ENCODE measurements around the gene RRP1B. TPM values are rescaled to one million over a fixed set of nuclear protein-coding genes. Genes with fewer than 3 reads are reported as not detected.

RRP1B gene
- total and polyA plus RNA-seq, 2 experiments from 2014 or later, result 18.6 to 19.2 TPM

DNA sequence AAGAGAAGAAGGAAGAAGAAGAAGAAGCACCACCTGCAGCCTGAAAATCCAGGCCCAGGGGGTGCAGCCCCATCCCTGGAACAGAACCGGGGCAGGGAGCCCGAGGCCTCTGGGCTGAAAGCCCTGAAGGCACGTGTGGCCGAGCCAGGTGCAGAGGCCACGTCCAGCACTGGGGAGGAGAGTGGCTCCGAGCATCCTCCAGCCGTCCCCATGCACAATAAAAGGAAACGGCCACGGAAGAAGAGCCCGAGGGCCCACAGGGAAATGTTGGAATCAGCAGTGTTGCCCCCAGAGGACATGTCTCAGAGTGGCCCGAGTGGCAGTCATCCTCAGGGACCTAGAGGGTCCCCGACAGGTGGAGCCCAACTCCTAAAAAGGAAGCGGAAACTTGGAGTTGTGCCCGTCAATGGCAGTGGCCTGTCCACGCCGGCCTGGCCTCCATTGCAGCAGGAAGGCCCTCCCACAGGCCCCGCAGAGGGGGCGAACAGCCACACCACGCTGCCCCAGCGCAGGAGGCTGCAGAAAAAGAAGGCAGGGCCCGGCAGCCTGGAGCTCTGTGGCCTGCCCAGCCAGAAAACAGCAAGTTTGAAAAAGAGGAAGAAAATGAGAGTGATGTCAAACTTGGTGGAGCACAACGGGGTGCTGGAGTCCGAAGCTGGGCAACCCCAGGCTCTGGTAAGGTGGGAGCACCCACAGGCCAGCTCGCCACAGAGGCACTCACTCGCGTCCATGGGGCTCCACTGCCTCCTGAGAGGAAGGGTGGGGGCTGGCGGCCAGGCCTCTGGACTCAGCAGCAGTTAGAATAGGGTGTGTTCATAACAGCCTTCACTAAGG lies 28.4 kb downstream of the RRP1B start:
- Histone ChIP-seq H4K20me1 (ENCODE audit: insufficient read depth, poor library complexity, severe bottlenecking) (no peaks in the 10 kb centered on the region), H3K27ac (no peak overlapping the region), H3K79me2 (no peaks in the 10 kb centered on the region), H3K4me2 (no peak overlapping the region), H3K9me3 (ENCODE audit: low read depth) (no peaks in the 10 kb centered on the region), H3K36me3 (replicated peaks; ENCODE audit: insufficient read depth, low read depth) (no peaks in the 10 kb centered on the region), H2AFZ (no peak overlapping the region), H3K4me3 (no peak overlapping the region), H3K27me3 (no peaks in the 10 kb centered on the region), H3K9me2 (replicated peaks; ENCODE audit: insufficient read depth) (no peaks in the 10 kb centered on the region), H3K4me1 (ENCODE audit: insufficient read depth) (no peaks in the 10 kb centered on the region)
- DNase-seq (ENCODE audit: low spot score), result no peak
- WGBS (ENCODE audit: low lambda C conversion rate, missing lambda C conversion rate), result 93% methylated on average over 26 of the region's 27 CpGs
- no peak for TF ChIP-seq CTCF (IDR thresholded peaks at IDR 0.05; ENCODE audit: poor library complexity)
- no peak for TF ChIP-seq EZH2 (IDR thresholded peaks at IDR 0.05; ENCODE audit: borderline replicate concordance)
- no peak for TF ChIP-seq EZH2phosphoT487 (IDR thresholded peaks at IDR 0.05; ENCODE audit: low read depth, severe bottlenecking, unreplicated experiment)

DNA sequence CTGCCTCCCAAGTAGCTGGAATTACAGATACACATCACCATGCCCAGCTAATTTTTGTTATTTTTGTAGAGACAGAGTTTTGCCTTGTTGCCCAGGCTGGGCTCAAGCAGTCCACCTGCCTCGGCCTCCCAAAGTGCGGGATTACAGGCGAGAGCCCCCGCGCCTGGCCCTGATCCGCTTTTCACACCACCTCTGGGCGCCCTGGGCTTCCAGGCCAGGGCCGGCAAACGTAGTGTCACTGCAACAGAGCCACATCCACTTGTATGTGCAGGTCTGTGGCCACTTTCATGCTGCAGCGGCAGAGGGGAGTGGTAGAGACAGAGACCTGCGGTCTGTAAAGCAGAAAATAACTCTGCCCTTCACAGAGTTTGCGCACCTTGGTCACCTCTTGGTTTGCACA lies 29.5 kb downstream of the RRP1B start:
- DNase-seq (ENCODE audit: low spot score), result no peak
- H3K4me3 ChIP-seq, result no peak overlapping the region
- no peaks in the 10 kb centered on the region for H3K4me1 ChIP-seq (ENCODE audit: insufficient read depth)
- H3K27me3 ChIP-seq, result no peaks in the 10 kb centered on the region
- H3K36me3 ChIP-seq (replicated peaks; ENCODE audit: insufficient read depth, low read depth), result no peaks in the 10 kb centered on the region
- WGBS (ENCODE audit: low lambda C conversion rate, missing lambda C conversion rate), result 97% methylated on average over 12 of the region's 12 CpGs
- no peak for TF ChIP-seq CTCF (IDR thresholded peaks at IDR 0.05; ENCODE audit: poor library complexity)
- TF ChIP-seq EZH2phosphoT487 (IDR thresholded peaks at IDR 0.05; ENCODE audit: low read depth, severe bottlenecking, unreplicated experiment), result no peak
- no peak for TF ChIP-seq EZH2 (IDR thresholded peaks at IDR 0.05; ENCODE audit: borderline replicate concordance)
- H3K9me2 ChIP-seq (replicated peaks; ENCODE audit: insufficient read depth), result no peaks in the 10 kb centered on the region
- H3K27ac ChIP-seq, result no peak overlapping the region
- H4K20me1 ChIP-seq (ENCODE audit: insufficient read depth, poor library complexity, severe bottlenecking), result no peaks in the 10 kb centered on the region
- no peaks in the 10 kb centered on the region for H3K9me3 ChIP-seq (ENCODE audit: low read depth)
- no peaks in the 10 kb centered on the region for H3K79me2 ChIP-seq
- no peak overlapping the region for H3K4me2 ChIP-seq
- no peak overlapping the region for H2AFZ ChIP-seq

DNA sequence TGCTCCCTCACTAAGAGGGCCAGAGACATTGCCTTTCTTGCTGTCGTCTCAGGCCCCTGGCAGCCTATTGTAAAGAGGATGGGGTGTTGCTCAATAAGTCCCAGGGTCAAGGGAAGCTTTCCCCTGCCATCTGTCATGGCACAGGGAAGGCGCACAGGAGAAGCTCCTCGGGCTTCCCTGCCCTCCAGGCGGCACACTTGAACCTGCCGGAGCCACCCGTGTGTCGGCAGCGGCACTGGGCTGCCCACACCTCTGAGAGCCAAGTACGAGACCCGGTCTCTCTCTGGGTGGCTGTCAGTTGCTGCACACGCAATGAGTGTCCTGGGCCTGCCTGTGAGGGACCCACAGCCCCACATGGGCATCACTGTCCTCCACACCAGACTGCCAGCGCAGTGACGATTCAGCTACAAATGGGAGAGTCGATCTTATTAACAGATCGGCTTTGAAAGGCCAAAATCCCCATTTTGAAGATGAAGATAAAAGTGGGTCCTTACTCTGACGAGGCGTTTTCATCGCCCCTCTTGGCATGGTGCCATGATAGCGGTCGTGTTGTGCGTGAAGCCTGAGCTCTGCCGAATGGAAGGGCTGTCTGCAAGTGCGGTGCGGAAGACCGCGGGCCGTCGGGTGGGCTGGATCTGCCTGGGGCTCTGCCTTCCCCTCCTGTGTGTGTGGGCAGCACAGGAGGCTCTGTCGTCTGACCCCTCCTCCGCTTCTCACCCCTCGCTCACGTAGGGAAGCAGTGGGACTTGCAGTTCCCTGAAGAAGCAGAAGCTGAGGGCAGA lies 30.4 kb downstream of the RRP1B start:
- TF ChIP-seq EZH2phosphoT487 (IDR thresholded peaks at IDR 0.05; ENCODE audit: low read depth, severe bottlenecking, unreplicated experiment), result no peak
- TF ChIP-seq EZH2 (IDR thresholded peaks at IDR 0.05; ENCODE audit: borderline replicate concordance), result no peak
- no peak for TF ChIP-seq CTCF (IDR thresholded peaks at IDR 0.05; ENCODE audit: poor library complexity)

More for the DNA sequence above, 30.4 kb downstream of the RRP1B start:
- Histone ChIP-seq H3K27ac (no peak overlapping the region), H3K4me1 (ENCODE audit: insufficient read depth) (no peaks in the 10 kb centered on the region), H3K9me2 (replicated peaks; ENCODE audit: insufficient read depth) (no peaks in the 10 kb centered on the region), H3K27me3 (no peaks in the 10 kb centered on the region), H3K4me3 (no peak overlapping the region), H3K79me2 (no peaks in the 10 kb centered on the region), H2AFZ (no peak overlapping the region), H4K20me1 (ENCODE audit: insufficient read depth, poor library complexity, severe bottlenecking) (no peaks in the 10 kb centered on the region), H3K36me3 (replicated peaks; ENCODE audit: insufficient read depth, low read depth) (no peaks in the 10 kb centered on the region), H3K4me2 (no peak overlapping the region), H3K9me3 (ENCODE audit: low read depth) (no peaks in the 10 kb centered on the region)
- WGBS (ENCODE audit: low lambda C conversion rate, missing lambda C conversion rate), result 93% methylated on average over 32 of the region's 32 CpGs
- no peak for DNase-seq (ENCODE audit: low spot score)
